Pancreas (tissue), 10 donors: ENCODE results near the gene KLRD1. TPM values are rescaled to one million over a fixed set of nuclear protein-coding genes. Genes with fewer than 3 reads are reported as not detected.

Source experiments
- ATAC-seq, 4 donors: fragments of 200-7000 bp; cut with Tn5 transposase; one replicate each; pipeline versions ENCODE4 v1.8.0 to v1.9.1; 2020; ENCODE audit warnings: mild to moderate bottlenecking in 4 of 4, moderate library complexity in 4 of 4
- DNase-seq, 6 donors: peaks; one replicate each; pipeline ENCODE4 v3.0.0-alpha.2; 2020
- FAIRE-seq: peaks from 2 replicates; lab custom pipeline; 2012; peaks lifted over from hg19 to GRCh38; lab: Jason Lieb, UNC
- H3K27ac ChIP-seq, 4 donors: fragments of 200-600 bp; sonication (generic); 1 replicate in 3 of 4; 2 replicates in 1 of 4; pipeline versions ENCODE4 v1.5.0 to v1.8.0; 2020
- H3K27me3 ChIP-seq, 4 donors: fragments of 200-600 bp; one replicate each; pipeline ENCODE4 v1.8.0; 2021
- H3K36me3 ChIP-seq, 3 donors: fragments of 200-600 bp; sonication (generic) in 1 of 3; one replicate each; pipeline versions ENCODE4 v1.5.0 to v1.8.0; 2020 to 2021
- H3K4me1 ChIP-seq, 3 donors: fragments of 200-600 bp; one replicate each; pipeline ENCODE4 v1.8.0; 2021
- H3K4me3 ChIP-seq, 4 donors: fragments of 200-600 bp; sonication (generic) in 2 of 4; one replicate each; pipeline versions ENCODE4 v1.5.0 to v1.8.0; 2020 to 2021
- H3K9me3 ChIP-seq, 4 donors: fragments of 200-600 bp; one replicate each; pipeline ENCODE4 v1.8.0; 2021
- CTCF ChIP-seq, 4 donors: fragments of 200-600 bp; sonication (generic) in 3 of 4; IDR thresholded peaks; one replicate each; pipeline versions ENCODE4 v1.5.0 to v1.8.0; 2021; ENCODE audit warnings: antibody characterized with exemption in 4 of 4
- WGBS, 2 donors: extraction: QIAGEN DNeasy Blood & Tissue Kit; methylation state at CpG; one replicate each; pipeline ENCODE4 v1.1.7; 2013; 5-methylcytosine and 5-hydroxymethylcytosine counted together
- intact Hi-C, 3 donors: fragments of 100-400 bp; cut with DNase I; formaldehyde crosslinking; loops; one replicate each; pipeline versions ENCODE4 v1.11.1 to v1.14.2; 2022
- polyA plus RNA-seq, 2 donors: library from polyadenylated mRNA; stranded (reverse); fragments of 200-250 nt; gene quantifications; one replicate each; pipeline ENCODE4 v1.2.3, GENCODE V29; 2013
- total RNA-seq, 6 donors: library from RNA; stranded (reverse); fragmentation: NEBNext Ultra II Directional in 4 of 6; extraction: Animal tissue kit (Norgen Biotek cat#: 25700) in 4 of 6; gene quantifications; one replicate each; pipeline versions ENCODE4 v1.2.1 to v1.2.4, GENCODE V29; 2021 to 2023
- donor health status: healthy with polysubstance abuse.
- donor health status: DM: no; HTN: no; CAD: no; lungs with moderate emphysema.
- donor health status: DM: no; HTN: no; CAD: no.
- donor health status: control.
- donor health status: control.
- donor health status: Bipolar disorder and iron deficiency.
- donor health status: DM: yes; HTN: yes; CAD: no.
- donor health status: DM: no; HTN: no; CAD: no.
- donor health status: DM: no; HTN: no; CAD: no.
- donor health status: DM: yes; HTN: yes; CAD: no.

Gene KLRD1
- total and polyA plus RNA-seq, 8 donors = 0.11 to 1.0 (median 0.56) TPM

GRCh38 chr12:10361622-10362021 is 54.0 kb downstream of the KLRD1 start:
- Histone ChIP-seq H3K27ac (peak overlapping the region; percentile 24 to 98 (median 62)), H3K4me3 (no peak overlapping the region), H3K36me3 (no peaks in the 10 kb centered on the region), H3K27me3 (no peaks in the 10 kb centered on the region), H3K9me3 (no peaks in the 10 kb centered on the region), H3K4me1 (peaks cover 9 to 27% (median 11%) of the 10 kb centered on the region in 3 donors)
- WGBS, 2 donors = 23 to 28% methylated on average over 4 of the region's 4 CpGs
- intact Hi-C loops = no loop called here
- FAIRE-seq (no peak), ATAC-seq (peak in 1 of 4 donors; percentile 14), DNase-seq (no peak)
- TF ChIP-seq CTCF (IDR thresholded peaks at IDR 0.05) = no peak

- Histone ChIP-seq H3K4me1 (peaks cover 14 to 31% (median 18%) of the 10 kb centered on the region in 3 donors), H3K4me3 (no peak overlapping the region)
- WGBS, 2 donors = 51 to 54% methylated on average over 3 of the region's 3 CpGs
Observed at GRCh38 chr12:10362325-10362724, 54.7 kb downstream of the KLRD1 start.

GRCh38 chr12:10362828-10363657 is 55.4 kb downstream of the KLRD1 start:
- DNase-seq (no peak), FAIRE-seq (no peak), ATAC-seq (no peak)
- H3K36me3 ChIP-seq = no peaks in the 10 kb centered on the region
- no peaks in the 10 kb centered on the region for H3K9me3 ChIP-seq
- peak overlapping the region in 2 of 4 donors; percentile 5 to 60 for H3K4me3 ChIP-seq
- peak overlapping the region; percentile 23 to 98 (median 86) for H3K27ac ChIP-seq
- TF ChIP-seq CTCF (IDR thresholded peaks at IDR 0.05) = no peak
- no peaks in the 10 kb centered on the region for H3K27me3 ChIP-seq
- 61 to 67% methylated on average over 9 of the region's 9 CpGs for WGBS, 2 donors
- H3K4me1 ChIP-seq = peaks cover 14 to 31% (median 18%) of the 10 kb centered on the region in 3 donors
- intact Hi-C loops = no loop called here

More at GRCh38 chr12:10362325-10362724, 54.7 kb downstream of the KLRD1 start:
- ATAC-seq (no peak), DNase-seq (no peak), FAIRE-seq (no peak)
- peak overlapping the region; percentile 23 to 98 (median 86) for H3K27ac ChIP-seq
- H3K36me3 ChIP-seq = no peaks in the 10 kb centered on the region
- TF ChIP-seq CTCF (IDR thresholded peaks at IDR 0.05) = no peak
- H3K27me3 ChIP-seq = no peaks in the 10 kb centered on the region
- no peaks in the 10 kb centered on the region for H3K9me3 ChIP-seq
- intact Hi-C loops = no loop called here

DNA sequence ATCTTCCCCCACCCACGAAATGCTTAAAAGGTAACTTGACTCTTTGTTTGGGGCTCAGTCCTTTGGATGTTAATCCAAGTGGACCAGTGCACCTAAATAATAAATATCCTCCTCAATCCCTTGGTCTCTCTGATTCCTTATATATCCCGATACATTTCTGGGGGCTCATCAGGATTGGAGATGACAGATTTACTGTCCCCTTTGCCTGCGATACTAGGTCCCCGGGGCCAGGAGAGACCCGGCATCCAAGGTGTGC is 55.9 kb downstream of the KLRD1 start:
- H3K9me3 ChIP-seq = no peaks in the 10 kb centered on the region
- DNase-seq = no peak
- H3K4me3 ChIP-seq = peak overlapping the region in 2 of 4 donors; percentile 39 to 60
- FAIRE-seq = no peak
- H3K27ac ChIP-seq = peak overlapping the region; percentile 56 to 98 (median 86)
- no peak for ATAC-seq
- no peak for TF ChIP-seq CTCF (IDR thresholded peaks at IDR 0.05)
- H3K36me3 ChIP-seq = no peaks in the 10 kb centered on the region
- peaks cover 14 to 31% (median 18%) of the 10 kb centered on the region in 3 donors for H3K4me1 ChIP-seq
- 58 to 67% methylated on average over 5 of the region's 5 CpGs for WGBS, 2 donors
- H3K27me3 ChIP-seq = no peaks in the 10 kb centered on the region
- intact Hi-C loops = no loop called here
